ENCODE measurements around the gene NPR1. TPM values are rescaled to one million over a fixed set of nuclear protein-coding genes. Genes with fewer than 3 reads are reported as not detected.

The NPR1 gene
- total RNA-seq, 1 donor from 2014 or later: 69.4 TPM

- Histone ChIP-seq H3K4me3 (no peak overlapping the region), H3K27me3 (no peaks in the 10 kb centered on the region), H3K4me1 (peaks cover 19% of the 10 kb centered on the region), H3K36me3 (peaks cover 55% of the 10 kb centered on the region), H3K9me3 (no peaks in the 10 kb centered on the region), H3K27ac (no peak overlapping the region)
- no peak for DNase-seq
- TF ChIP-seq CTCF (IDR thresholded peaks at IDR 0.05): no peak
- intact Hi-C loops (cut with DNase I): no loop called here
- peak; percentile 81 for ATAC-seq
These were observed 31.7 kb upstream of the NPR1 start for GRCh38 chr1:153646672-153647345.

GRCh38 chr1:153647346-153647714 lies 31.2 kb upstream of the NPR1 start:
- intact Hi-C loops (cut with DNase I): no loop called here
- H3K4me1 ChIP-seq: peaks cover 20% of the 10 kb centered on the region
- H3K36me3 ChIP-seq: peaks cover 50% of the 10 kb centered on the region
- DNase-seq: no peak
- TF ChIP-seq CTCF (IDR thresholded peaks at IDR 0.05): no peak
- no peak overlapping the region for H3K4me3 ChIP-seq
- no peaks in the 10 kb centered on the region for H3K9me3 ChIP-seq
- no peak overlapping the region for H3K27ac ChIP-seq
- no peaks in the 10 kb centered on the region for H3K27me3 ChIP-seq
- peak; percentile 17 for ATAC-seq

- DNase-seq (no peak), ATAC-seq (no peak)
- no peaks in the 10 kb centered on the region for H3K27me3 ChIP-seq
- no peaks in the 10 kb centered on the region for H3K9me3 ChIP-seq
- H3K4me1 ChIP-seq: peaks cover 25% of the 10 kb centered on the region
- TF ChIP-seq CTCF (IDR thresholded peaks at IDR 0.05): no peak
- H3K4me3 ChIP-seq: no peak overlapping the region
- intact Hi-C loops (cut with DNase I): no loop called here
- no peak overlapping the region for H3K27ac ChIP-seq
- H3K36me3 ChIP-seq: peaks cover 42% of the 10 kb centered on the region
These were observed 30.4 kb upstream of the NPR1 start for GRCh38 chr1:153648000-153648643.

GRCh38 chr1:153649137-153649862 lies 29.2 kb upstream of the NPR1 start:
- H3K36me3 ChIP-seq: peaks cover 30% of the 10 kb centered on the region
- H3K27ac ChIP-seq: no peak overlapping the region
- ATAC-seq: peak; percentile 3
- no peak overlapping the region for H3K4me3 ChIP-seq
- no peak for TF ChIP-seq CTCF (IDR thresholded peaks at IDR 0.05)
- peaks cover 17% of the 10 kb centered on the region for H3K4me1 ChIP-seq
- H3K9me3 ChIP-seq: no peaks in the 10 kb centered on the region
- intact Hi-C loops (cut with DNase I): no loop called here
- H3K27me3 ChIP-seq: no peaks in the 10 kb centered on the region
- DNase-seq: no peak

- Histone ChIP-seq H3K27ac (no peak overlapping the region), H3K36me3 (peaks cover 25% of the 10 kb centered on the region), H3K4me3 (no peak overlapping the region), H3K4me1 (peaks cover 17% of the 10 kb centered on the region), H3K9me3 (no peaks in the 10 kb centered on the region), H3K27me3 (no peaks in the 10 kb centered on the region)
- no peak for TF ChIP-seq CTCF (IDR thresholded peaks at IDR 0.05)
- intact Hi-C loops (cut with DNase I): no loop called here
- DNase-seq (no peak), ATAC-seq (no peak)
These were observed 28.6 kb upstream of the NPR1 start for GRCh38 chr1:153649863-153650235.

All from upper lobe of right lung (tissue), 1 donor.